ENCODE results near the gene QRICH1.

Gene QRICH1

DNA sequence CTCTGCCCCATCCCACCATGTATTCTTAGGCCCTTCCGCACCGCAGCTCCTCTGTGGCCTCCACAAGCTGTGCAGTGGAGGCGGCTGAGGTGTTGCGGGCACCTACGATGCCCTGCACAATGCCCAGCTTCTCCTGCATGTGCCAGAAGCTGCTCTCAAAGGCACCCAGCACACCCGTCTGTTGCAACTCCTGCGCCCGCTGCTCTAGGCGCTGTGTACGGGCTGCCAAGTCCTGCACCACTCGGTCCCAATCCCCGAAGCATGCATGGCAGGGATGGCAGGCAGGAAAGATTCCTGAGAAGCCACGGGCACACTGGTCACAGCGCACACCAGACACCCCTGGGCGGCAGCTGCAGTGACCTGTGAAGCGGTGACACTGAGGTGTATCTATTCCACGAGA lies 29.8 kb upstream of the QRICH1 start:
- no peak overlapping the region for H3K27ac ChIP-seq (ENCODE audit: low read depth, low read length)
- peaks cover 62 to 67% of the 10 kb centered on the region in 2 experiments for H3K36me3 ChIP-seq (ENCODE audit: control insufficient read depth in 1 of 2, insufficient read depth in 2 of 2, low read length in 2 of 2)
- H3K9ac ChIP-seq (ENCODE audit: low read length), result no peak overlapping the region
- H3K23ac ChIP-seq (ENCODE audit: low read length), result no peak overlapping the region
- H3K4me3 ChIP-seq (ENCODE audit: low read depth, low read length), result no peak overlapping the region
- no peak overlapping the region for H3K4me2 ChIP-seq (ENCODE audit: low read length)
- H3K18ac ChIP-seq (ENCODE audit: low read length), result no peak overlapping the region
- no peaks in the 10 kb centered on the region for H3K27me3 ChIP-seq (ENCODE audit: insufficient read depth, low read length)
- H3K79me1 ChIP-seq (ENCODE audit: low read length), result peaks cover 5% of the 10 kb centered on the region
- WGBS (ENCODE audit: extremely low coverage, insufficient coverage, insufficient read length), result no CpG with 5 or more reads among the region's 17 CpGs
- DNase-seq, result no peak
- no peak overlapping the region for H2AFZ ChIP-seq (ENCODE audit: insufficient read depth, low read length, poor library complexity)
- no peak overlapping the region for H4K91ac ChIP-seq (ENCODE audit: low read depth, low read length)
- H2BK5ac ChIP-seq (ENCODE audit: low read depth, low read length, poor library complexity), result no peak overlapping the region
- H3K9me3 ChIP-seq (ENCODE audit: insufficient read depth, low read depth, low read length), result peaks cover 3% of the 10 kb centered on the region
- no peak overlapping the region for H2BK120ac ChIP-seq (ENCODE audit: insufficient read depth, low read length, poor library complexity)
- H2AK5ac ChIP-seq (ENCODE audit: low read length), result no peak overlapping the region
- no peak overlapping the region for H4K12ac ChIP-seq (ENCODE audit: low read depth, low read length)
- H3K4ac ChIP-seq (ENCODE audit: low read depth, low read length), result no peak overlapping the region
- no peak overlapping the region for H3K14ac ChIP-seq (ENCODE audit: low read length)
- H4K8ac ChIP-seq (ENCODE audit: low read depth, low read length), result no peak overlapping the region
- H3K4me1 ChIP-seq (ENCODE audit: control insufficient read depth in 1 of 2, insufficient read depth in 2 of 2, low read length in 2 of 2), result peaks cover 6 to 7% of the 10 kb centered on the region in 2 experiments
- H2BK12ac ChIP-seq (ENCODE audit: low read length), result no peak overlapping the region
- peaks cover 6% of the 10 kb centered on the region for H3K79me2 ChIP-seq (ENCODE audit: control insufficient read depth, insufficient read depth, low read length, poor library complexity)

DNA sequence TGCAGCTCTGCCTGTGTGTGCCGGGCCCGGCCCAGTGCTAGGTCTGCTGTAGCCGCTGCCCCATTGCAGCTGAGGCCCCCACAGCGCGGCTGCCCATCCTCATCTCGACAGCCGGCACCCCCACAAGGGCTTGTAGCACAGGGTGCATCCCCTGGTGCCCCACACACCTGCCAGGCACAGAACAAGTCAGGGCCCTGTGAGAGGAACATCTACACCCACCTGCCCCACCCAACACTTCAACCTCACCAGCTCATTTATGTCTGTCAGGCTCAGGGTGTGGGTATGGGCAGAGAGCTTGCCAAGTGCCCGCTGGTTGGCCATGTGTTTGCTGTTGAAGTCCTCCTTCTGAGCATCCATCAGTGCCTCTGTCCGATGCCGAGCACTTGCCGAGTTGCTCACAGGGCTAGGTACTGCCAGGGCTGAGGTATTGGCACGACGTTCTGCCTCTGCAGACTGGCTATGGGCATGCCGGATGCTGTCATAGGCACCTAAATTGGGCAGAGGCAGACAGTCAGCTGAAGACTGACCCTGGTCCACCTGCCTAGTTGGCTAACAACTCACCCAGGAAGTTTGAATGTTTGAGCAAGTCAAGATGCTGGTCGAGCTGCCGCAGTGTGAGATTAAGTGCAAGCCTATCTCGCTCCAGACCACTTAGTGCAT lies 29.1 kb upstream of the QRICH1 start:
- H3K79me1 ChIP-seq (ENCODE audit: low read length), result peaks cover 5% of the 10 kb centered on the region
- H3K4me1 ChIP-seq (ENCODE audit: control insufficient read depth in 1 of 2, insufficient read depth in 2 of 2, low read length in 2 of 2), result peaks cover 6 to 7% of the 10 kb centered on the region in 2 experiments
- peaks cover 59 to 63% of the 10 kb centered on the region in 2 experiments for H3K36me3 ChIP-seq (ENCODE audit: control insufficient read depth in 1 of 2, insufficient read depth in 2 of 2, low read length in 2 of 2)
- no peak overlapping the region for H3K27ac ChIP-seq (ENCODE audit: low read depth, low read length)
- H2AFZ ChIP-seq (ENCODE audit: insufficient read depth, low read length, poor library complexity), result no peak overlapping the region
- no peak overlapping the region for H3K14ac ChIP-seq (ENCODE audit: low read length)
- no CpG with 5 or more reads among the region's 17 CpGs for WGBS (ENCODE audit: extremely low coverage, insufficient coverage, insufficient read length)
- no peak overlapping the region for H3K9ac ChIP-seq (ENCODE audit: low read length)
- H3K4me3 ChIP-seq (ENCODE audit: low read depth, low read length), result no peak overlapping the region
- no peak overlapping the region for H3K23ac ChIP-seq (ENCODE audit: low read length)
- no peak overlapping the region for H4K91ac ChIP-seq (ENCODE audit: low read depth, low read length)
- no peak overlapping the region for H2BK120ac ChIP-seq (ENCODE audit: insufficient read depth, low read length, poor library complexity)
- H3K18ac ChIP-seq (ENCODE audit: low read length), result no peak overlapping the region
- no peak overlapping the region for H2BK12ac ChIP-seq (ENCODE audit: low read length)
- no peak overlapping the region for H4K8ac ChIP-seq (ENCODE audit: low read depth, low read length)
- no peaks in the 10 kb centered on the region for H3K27me3 ChIP-seq (ENCODE audit: insufficient read depth, low read length)
- peaks cover 6% of the 10 kb centered on the region for H3K79me2 ChIP-seq (ENCODE audit: control insufficient read depth, insufficient read depth, low read length, poor library complexity)
- H3K4ac ChIP-seq (ENCODE audit: low read depth, low read length), result no peak overlapping the region
- no peak overlapping the region for H3K4me2 ChIP-seq (ENCODE audit: low read length)
- H2AK5ac ChIP-seq (ENCODE audit: low read length), result no peak overlapping the region
- no peak overlapping the region for H4K12ac ChIP-seq (ENCODE audit: low read depth, low read length)
- peaks cover 3% of the 10 kb centered on the region for H3K9me3 ChIP-seq (ENCODE audit: insufficient read depth, low read depth, low read length)
- no peak for DNase-seq
- H2BK5ac ChIP-seq (ENCODE audit: low read depth, low read length, poor library complexity), result no peak overlapping the region

DNA sequence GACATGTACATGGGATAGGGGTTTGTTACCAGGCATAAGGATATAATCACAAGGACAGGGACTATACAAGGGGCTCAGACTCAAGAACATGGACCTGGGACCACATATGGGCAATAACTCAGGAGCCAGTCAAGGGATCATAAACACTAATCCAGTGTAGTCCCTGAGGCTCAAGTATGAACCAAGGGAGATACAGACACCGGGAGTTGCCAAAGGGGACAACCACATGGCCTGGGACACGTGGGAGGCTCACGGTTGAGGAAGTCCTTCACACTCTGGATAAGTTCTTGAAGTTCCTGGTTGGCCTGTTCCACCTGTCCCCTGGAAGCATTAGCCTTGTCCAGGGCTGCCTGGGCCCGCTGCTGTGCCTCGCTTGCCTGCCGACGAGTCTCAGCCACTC lies 28.6 kb upstream of the QRICH1 start:
- H3K36me3 ChIP-seq (ENCODE audit: control insufficient read depth in 1 of 2, insufficient read depth in 2 of 2, low read length in 2 of 2), result peaks cover 63 to 67% of the 10 kb centered on the region in 2 experiments
- H2BK5ac ChIP-seq (ENCODE audit: low read depth, low read length, poor library complexity), result no peak overlapping the region
- H3K23ac ChIP-seq (ENCODE audit: low read length), result no peak overlapping the region
- H2AFZ ChIP-seq (ENCODE audit: insufficient read depth, low read length, poor library complexity), result no peak overlapping the region
- H3K9me3 ChIP-seq (ENCODE audit: insufficient read depth, low read depth, low read length), result peaks cover 3% of the 10 kb centered on the region
- H3K14ac ChIP-seq (ENCODE audit: low read length), result no peak overlapping the region
- no peak for DNase-seq
- no peak overlapping the region for H2BK120ac ChIP-seq (ENCODE audit: insufficient read depth, low read length, poor library complexity)
- peaks cover 6 to 7% of the 10 kb centered on the region in 2 experiments for H3K4me1 ChIP-seq (ENCODE audit: control insufficient read depth in 1 of 2, insufficient read depth in 2 of 2, low read length in 2 of 2)
- peaks cover 5% of the 10 kb centered on the region for H3K79me1 ChIP-seq (ENCODE audit: low read length)
- no peak overlapping the region for H3K4me3 ChIP-seq (ENCODE audit: low read depth, low read length)
- no peak overlapping the region for H3K18ac ChIP-seq (ENCODE audit: low read length)
- WGBS (ENCODE audit: extremely low coverage, insufficient coverage, insufficient read length), result no CpG with 5 or more reads among the region's 7 CpGs
- no peak overlapping the region for H3K27ac ChIP-seq (ENCODE audit: low read depth, low read length)
- H4K12ac ChIP-seq (ENCODE audit: low read depth, low read length), result no peak overlapping the region
- no peak overlapping the region for H2AK5ac ChIP-seq (ENCODE audit: low read length)
- no peak overlapping the region for H3K4ac ChIP-seq (ENCODE audit: low read depth, low read length)
- H3K79me2 ChIP-seq (ENCODE audit: control insufficient read depth, insufficient read depth, low read length, poor library complexity), result peaks cover 6% of the 10 kb centered on the region
- no peaks in the 10 kb centered on the region for H3K27me3 ChIP-seq (ENCODE audit: insufficient read depth, low read length)
- H3K9ac ChIP-seq (ENCODE audit: low read length), result no peak overlapping the region
- no peak overlapping the region for H2BK12ac ChIP-seq (ENCODE audit: low read length)
- no peak overlapping the region for H4K8ac ChIP-seq (ENCODE audit: low read depth, low read length)
- no peak overlapping the region for H4K91ac ChIP-seq (ENCODE audit: low read depth, low read length)
- H3K4me2 ChIP-seq (ENCODE audit: low read length), result no peak overlapping the region

DNA sequence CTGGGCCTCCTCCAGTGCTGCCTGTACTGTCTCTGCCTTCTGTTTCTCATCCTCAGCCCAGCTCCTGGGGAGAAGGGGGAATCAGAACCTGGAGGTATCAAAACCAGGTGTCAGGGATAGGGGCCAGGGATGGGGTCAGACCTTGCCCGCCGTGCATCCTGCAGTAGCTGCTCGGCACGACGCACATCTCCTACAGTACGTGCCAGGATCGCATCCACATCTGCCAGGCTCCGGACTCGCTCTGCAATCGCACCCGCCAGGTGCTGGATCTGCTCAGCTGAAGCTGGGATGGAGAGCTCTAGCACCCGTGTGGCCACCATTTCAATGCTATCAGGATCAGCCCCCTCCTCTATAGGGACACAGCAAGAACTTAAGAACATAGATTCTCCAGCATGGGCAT lies 28.2 kb upstream of the QRICH1 start:
- H3K9me3 ChIP-seq (ENCODE audit: insufficient read depth, low read depth, low read length), result peaks cover 3% of the 10 kb centered on the region
- no peak overlapping the region for H4K12ac ChIP-seq (ENCODE audit: low read depth, low read length)
- no peak overlapping the region for H3K14ac ChIP-seq (ENCODE audit: low read length)
- no peak overlapping the region for H3K4me2 ChIP-seq (ENCODE audit: low read length)
- no peak overlapping the region for H2AK5ac ChIP-seq (ENCODE audit: low read length)
- H4K91ac ChIP-seq (ENCODE audit: low read depth, low read length), result no peak overlapping the region
- peaks cover 68 to 72% of the 10 kb centered on the region in 2 experiments for H3K36me3 ChIP-seq (ENCODE audit: control insufficient read depth in 1 of 2, insufficient read depth in 2 of 2, low read length in 2 of 2)
- H3K18ac ChIP-seq (ENCODE audit: low read length), result no peak overlapping the region
- H2BK12ac ChIP-seq (ENCODE audit: low read length), result no peak overlapping the region
- H3K23ac ChIP-seq (ENCODE audit: low read length), result no peak overlapping the region
- H3K9ac ChIP-seq (ENCODE audit: low read length), result no peak overlapping the region
- H3K4ac ChIP-seq (ENCODE audit: low read depth, low read length), result no peak overlapping the region
- peaks cover 5% of the 10 kb centered on the region for H3K79me1 ChIP-seq (ENCODE audit: low read length)
- peaks cover 6% of the 10 kb centered on the region for H3K79me2 ChIP-seq (ENCODE audit: control insufficient read depth, insufficient read depth, low read length, poor library complexity)
- peaks cover 6 to 7% of the 10 kb centered on the region in 2 experiments for H3K4me1 ChIP-seq (ENCODE audit: control insufficient read depth in 1 of 2, insufficient read depth in 2 of 2, low read length in 2 of 2)
- no peak overlapping the region for H2BK120ac ChIP-seq (ENCODE audit: insufficient read depth, low read length, poor library complexity)
- WGBS (ENCODE audit: extremely low coverage, insufficient coverage, insufficient read length), result no CpG with 5 or more reads among the region's 12 CpGs
- H3K4me3 ChIP-seq (ENCODE audit: low read depth, low read length), result no peak overlapping the region
- H2AFZ ChIP-seq (ENCODE audit: insufficient read depth, low read length, poor library complexity), result no peak overlapping the region
- no peak overlapping the region for H2BK5ac ChIP-seq (ENCODE audit: low read depth, low read length, poor library complexity)
- no peak for DNase-seq
- no peak overlapping the region for H3K27ac ChIP-seq (ENCODE audit: low read depth, low read length)
- H3K27me3 ChIP-seq (ENCODE audit: insufficient read depth, low read length), result no peaks in the 10 kb centered on the region
- H4K8ac ChIP-seq (ENCODE audit: low read depth, low read length), result no peak overlapping the region
